ENCODE results near the gene ATP6V0A1.

The ATP6V0A1 gene

DNA sequence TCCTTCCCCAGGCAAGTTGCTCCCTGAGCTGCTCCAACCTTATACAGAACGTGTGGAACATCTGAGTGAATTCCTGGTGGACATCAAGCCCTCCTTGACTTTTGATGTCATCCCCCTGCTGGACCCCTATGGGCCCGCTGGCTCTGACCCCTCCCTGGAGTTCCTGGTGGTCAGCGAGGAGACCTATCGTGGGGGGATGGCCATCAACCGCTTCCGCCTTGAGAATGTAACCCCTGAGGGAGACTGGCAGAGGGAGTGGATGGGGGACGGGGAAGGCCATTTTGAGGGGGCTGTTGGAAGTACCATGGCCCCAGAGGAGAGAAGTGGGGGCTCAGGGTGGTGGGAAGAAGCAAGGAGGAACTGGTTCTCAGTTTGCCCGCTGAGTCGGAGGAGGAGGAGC is 105.3 kb downstream of the ATP6V0A1 start:
- no peak for DNase-seq

DNA sequence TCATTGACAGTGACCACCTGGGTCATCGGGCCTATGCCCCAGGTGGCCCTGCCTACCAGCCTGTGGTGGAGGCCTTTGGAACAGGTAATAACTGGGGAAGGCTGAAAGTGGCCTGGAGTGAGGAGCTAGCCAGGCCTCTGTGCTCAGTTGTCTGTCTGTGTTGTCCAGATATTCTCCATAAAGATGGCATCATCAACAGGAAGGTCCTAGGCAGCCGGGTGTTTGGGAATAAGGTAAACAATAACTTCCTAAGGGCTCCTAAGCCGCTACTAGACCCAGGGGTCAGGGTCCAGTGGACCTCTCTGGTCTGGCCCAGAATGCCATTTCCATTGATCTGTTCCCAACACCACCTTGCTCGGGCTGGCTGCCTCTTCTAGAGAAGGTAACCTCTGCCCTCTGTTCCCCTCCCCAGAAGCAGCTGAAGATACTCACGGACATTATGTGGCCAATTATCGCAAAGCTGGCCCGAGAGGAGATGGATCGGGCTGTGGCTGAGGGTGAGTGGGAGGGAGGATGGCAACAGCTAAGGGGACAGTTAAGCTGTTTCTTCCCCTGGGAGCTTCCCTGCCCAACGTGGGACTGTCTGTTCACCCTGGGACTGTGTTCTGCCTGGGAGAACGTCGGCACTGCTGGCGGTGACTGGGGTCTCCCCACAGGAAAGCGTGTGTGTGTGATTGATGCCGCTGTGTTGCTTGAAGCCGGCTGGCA is 106.3 kb downstream of the ATP6V0A1 start:
- no peak for DNase-seq

DNA sequence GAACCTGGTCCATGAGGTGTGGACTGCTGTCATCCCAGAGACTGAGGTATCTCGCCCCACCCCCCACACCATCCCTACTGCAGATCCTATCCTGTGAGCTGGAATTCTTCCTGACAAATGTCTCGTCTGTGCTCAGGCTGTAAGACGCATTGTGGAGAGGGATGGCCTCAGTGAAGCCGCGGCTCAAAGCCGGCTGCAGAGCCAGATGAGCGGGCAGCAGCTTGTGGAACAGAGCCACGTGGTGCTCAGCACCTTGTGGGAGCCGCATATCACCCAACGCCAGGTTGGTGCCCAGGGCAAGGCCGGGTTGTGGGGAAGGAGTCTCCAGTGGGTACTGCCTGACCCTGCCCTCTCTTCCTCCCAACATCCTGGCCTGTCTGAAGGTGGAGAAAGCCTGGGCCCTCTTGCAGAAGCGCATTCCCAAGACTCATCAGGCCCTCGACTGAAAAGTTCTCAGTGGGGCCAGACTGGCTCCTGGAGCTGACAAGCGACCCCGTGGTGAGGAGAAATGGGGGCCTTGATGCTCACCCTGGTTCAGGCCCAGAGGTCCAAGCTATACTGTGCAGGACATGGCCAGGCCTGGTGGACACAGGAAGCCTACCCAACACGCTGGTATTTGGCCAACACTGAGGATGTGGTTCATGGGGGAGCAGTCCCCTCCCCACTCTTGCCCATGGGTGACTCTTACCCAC is 107.0 kb downstream of the ATP6V0A1 start:
- DNase-seq = no peak

DNA sequence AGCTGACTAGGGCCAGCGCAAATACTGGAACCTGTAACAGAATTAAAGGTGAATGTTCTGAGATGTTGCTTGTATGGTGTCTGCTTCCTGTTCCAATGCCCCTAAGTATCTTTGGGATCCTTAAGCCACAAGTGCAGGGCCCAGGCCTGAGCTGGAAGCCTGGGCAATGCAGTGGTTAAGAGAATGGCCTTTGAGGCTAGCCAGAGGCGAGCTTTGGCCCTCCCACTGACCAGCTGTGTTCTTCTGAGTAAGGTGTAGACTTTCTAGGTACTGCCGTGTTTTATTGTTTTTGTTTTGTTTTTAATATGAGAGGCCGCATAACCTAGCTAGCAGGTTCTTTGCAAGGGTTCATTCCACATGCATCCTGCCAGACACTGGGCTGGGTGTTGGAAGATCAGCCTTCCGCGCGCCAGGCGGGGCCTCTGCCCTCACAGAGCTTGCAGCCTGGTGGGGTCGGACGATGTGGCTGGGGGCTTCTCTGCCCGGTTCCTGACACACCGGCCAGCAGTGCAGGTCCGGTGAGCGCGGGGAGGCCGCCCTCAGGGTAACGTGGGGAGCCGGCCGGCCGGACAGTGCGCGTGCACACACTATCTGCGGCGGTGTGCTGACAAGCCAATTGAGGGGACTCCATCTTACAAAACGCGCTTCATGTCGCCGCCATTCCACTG is 107.7 kb downstream of the ATP6V0A1 start:
- DNase-seq = no peak

DNA sequence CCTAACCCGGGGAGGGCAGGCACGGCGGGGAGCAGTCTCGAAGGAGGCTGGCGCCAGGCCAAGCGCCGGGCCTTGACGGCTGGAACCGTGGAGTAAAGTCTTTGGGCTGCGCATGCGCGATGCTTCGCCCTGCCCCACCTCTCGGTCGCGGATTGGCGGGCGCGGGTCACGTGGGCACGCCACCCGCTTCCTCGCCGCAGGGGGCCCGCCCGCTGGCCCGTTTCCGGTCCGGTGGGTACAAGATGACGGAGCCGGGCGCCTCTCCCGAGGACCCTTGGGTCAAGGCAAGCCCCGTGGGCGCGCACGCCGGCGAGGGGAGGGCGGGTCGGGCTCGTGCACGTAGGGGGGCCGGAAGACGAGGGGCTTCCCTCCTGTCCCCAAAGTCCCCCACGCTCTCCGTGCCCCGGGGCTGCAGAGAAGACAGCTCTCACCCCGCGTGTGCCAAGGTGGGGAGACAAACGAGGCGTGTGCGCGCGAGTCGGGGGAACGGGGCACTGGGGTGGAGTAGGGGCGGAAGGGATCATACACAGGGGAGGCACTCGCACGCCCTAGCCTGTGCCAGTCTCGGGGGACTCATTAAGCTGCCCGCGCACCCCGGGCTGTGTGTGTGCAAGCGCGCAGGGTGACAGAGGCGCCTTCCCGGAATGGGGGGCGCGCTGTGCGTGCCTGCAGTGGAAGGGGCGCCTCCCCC is 108.3 kb downstream of the ATP6V0A1 start, which contains the start of gene MLX:
TSS of gene MLX (plus strand) at position 218 of the 691 bp plus-strand sequence. CDS start at position 243, 25 bp downstream.
- DNase-seq = peak; percentile 67

DNA sequence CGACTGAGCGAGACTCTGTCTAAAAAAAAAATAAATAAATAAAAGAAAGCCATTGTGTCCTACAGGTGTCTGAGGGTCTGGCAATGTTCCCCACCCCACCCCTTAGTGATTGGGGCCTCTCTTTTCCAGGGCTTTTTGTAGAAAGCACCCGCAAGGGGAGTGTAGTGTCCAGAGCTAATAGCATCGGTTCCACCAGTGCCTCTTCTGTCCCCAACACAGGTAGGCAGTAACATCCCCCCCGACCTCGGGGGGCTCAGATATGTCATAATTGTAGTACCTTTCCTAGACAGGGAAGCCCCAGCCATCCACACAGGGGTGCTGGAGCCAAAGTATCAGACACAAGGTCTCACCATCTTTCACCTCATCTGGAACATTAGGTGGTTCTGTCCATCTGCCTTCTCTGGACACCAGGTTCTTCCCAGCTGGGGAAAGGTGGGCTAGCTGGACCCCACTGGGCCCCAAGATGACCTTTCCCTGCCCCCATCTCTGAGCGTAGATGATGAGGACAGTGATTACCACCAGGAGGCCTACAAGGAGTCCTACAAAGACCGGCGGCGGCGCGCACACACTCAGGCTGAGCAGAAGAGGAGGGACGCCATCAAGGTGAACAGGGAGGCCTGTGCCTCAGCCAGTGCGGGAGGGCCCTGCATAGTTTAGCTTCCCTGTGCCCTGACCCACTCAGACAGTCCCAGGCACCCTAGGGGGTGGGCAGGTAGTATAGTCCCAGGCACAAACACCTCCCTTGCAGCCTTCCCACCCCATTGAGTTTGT is 109.8 kb downstream of the ATP6V0A1 start:
- no peak for DNase-seq

DNA sequence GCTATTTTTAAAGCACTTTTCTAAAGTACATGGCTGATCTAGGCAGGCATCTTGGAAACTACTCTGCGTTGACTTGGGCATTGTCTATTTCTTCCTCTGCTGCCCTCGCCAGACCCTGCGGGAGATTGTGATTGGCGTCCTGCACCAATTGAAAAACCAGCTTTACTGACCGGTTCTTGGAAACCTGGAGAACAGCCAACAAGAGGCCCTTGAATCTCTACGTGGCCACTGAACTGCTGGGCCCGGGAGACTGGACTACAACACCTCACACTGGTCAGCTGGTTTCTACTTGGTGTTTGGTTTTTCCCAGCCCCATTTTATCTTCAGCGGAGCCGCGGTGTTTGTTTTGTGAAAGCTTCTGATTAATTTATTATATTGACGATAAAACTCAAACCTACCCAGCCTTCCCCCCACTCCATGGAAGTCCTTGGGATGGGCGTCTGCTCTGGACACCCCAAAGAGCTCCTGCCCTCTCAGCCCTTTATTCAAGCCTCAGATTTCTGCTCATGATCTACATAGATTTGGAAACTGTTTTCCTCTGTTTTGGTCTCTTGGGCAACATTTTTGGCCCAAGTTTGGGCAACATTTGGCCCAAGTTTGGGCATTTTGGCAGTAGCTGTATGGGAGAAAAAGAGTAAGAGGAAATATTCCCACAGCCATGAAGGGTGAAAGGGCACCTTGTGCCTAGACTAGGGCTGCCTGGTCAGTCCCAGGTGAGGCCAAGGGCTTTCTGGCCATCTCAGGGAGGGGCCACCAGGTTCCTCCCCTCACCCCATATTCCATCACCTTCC is 113.0 kb downstream of the ATP6V0A1 start:
- DNase-seq = no peak

All from NCI-H2029 treated with DMSO at 0.1 percent for 48 hours (cell line).